SK-N-MC (cell line): ENCODE data around the gene KRT31.

Experiments used
- DNase-seq: peaks from one replicate; pipeline ENCODE4 v3.0.0-alpha.2; 2011; ENCODE audit warnings: low read depth, low spot score
- H3K27ac ChIP-seq: fragments of 200-600 bp; sonication (generic); 2 replicates; pipeline ENCODE4 v1.5.1; 2016; ENCODE audit warnings: mixed run types
- H3K36me3 ChIP-seq: fragments of 200-600 bp; sonication (generic); 2 replicates; pipeline ENCODE4 v1.6.1; 2017; ENCODE audit warnings: antibody characterized with exemption, low read length, mixed read lengths; ENCODE audit not compliant: insufficient read depth
- H3K4me3 ChIP-seq: fragments of 200-600 bp; sonication (generic); 2 replicates; pipeline ENCODE4 v1.5.1; 2016
- H3K9ac ChIP-seq: fragments of 200-600 bp; sonication (generic); 2 replicates; pipeline ENCODE4 v1.8.0; 2017; ENCODE audit warnings: mixed run types, mixed read lengths; ENCODE audit not compliant: insufficient read length
- H3K9me3 ChIP-seq: fragments of 200-600 bp; sonication (generic); 2 replicates; pipeline ENCODE4 v1.6.1; 2017; ENCODE audit warnings: low read depth, mild to moderate bottlenecking, antibody characterized with exemption, low read length, moderate library complexity, mixed read lengths
- EZH2 ChIP-seq: fragments of 200-600 bp; sonication (generic); IDR thresholded peaks from one replicate; pipeline ENCODE4 v1.6.1; 2017; ENCODE audit warnings: antibody characterized with exemption
- FOXP2 ChIP-seq: optimal IDR thresholded peaks from 2 replicates; pipeline ENCODE3; 2011; ENCODE audit warnings: mild to moderate bottlenecking, moderate library complexity; ENCODE audit not compliant: insufficient read depth; ENCODE audit errors: extremely low read length, control extremely low read depth
- POLR2AphosphoS5 ChIP-seq: IDR thresholded peaks from 2 replicates; pipeline ENCODE4 v1.6.1; 2012; ENCODE audit warnings: mild to moderate bottlenecking, low read depth, low read length, borderline replicate concordance

The KRT31 gene

DNA sequence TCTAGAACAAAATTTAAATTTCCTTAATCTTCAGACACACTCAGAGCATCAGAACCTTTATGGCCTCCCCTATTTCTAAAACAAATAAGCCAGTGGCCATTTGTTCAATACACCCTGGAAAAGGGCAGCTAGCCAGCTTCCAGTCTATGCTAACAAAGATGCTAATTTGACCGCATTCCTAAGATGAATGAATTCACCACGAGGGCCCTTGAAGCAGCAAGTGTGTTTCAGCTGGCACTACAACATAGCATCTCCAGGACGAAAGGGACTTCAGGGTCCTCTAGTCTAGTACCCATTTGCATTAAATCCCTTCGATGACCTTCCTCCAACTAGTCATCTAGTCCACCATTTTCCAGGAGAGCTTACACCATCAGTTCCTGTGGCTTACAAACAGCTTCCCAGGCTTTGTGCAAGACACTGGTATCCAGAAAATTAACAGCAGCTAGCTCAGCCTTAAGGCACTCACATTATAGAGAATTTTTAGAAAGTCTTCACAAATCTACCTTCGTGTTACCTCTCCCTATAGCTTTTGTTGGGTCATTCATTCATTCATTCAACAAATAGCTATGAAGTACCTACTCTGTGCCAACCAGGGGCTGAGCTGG, 16.0 kb upstream of the KRT31 start:
- H3K36me3 ChIP-seq: no peaks in the 10 kb centered on the region
- H3K9me3 ChIP-seq: no peaks in the 10 kb centered on the region
- no peak overlapping the region for H3K27ac ChIP-seq
- no peak for DNase-seq
- H3K4me3 ChIP-seq: no peak overlapping the region
- TF ChIP-seq FOXP2: no peak
- no peak for TF ChIP-seq EZH2
- no peak for TF ChIP-seq POLR2AphosphoS5
- no peak overlapping the region for H3K9ac ChIP-seq

DNA sequence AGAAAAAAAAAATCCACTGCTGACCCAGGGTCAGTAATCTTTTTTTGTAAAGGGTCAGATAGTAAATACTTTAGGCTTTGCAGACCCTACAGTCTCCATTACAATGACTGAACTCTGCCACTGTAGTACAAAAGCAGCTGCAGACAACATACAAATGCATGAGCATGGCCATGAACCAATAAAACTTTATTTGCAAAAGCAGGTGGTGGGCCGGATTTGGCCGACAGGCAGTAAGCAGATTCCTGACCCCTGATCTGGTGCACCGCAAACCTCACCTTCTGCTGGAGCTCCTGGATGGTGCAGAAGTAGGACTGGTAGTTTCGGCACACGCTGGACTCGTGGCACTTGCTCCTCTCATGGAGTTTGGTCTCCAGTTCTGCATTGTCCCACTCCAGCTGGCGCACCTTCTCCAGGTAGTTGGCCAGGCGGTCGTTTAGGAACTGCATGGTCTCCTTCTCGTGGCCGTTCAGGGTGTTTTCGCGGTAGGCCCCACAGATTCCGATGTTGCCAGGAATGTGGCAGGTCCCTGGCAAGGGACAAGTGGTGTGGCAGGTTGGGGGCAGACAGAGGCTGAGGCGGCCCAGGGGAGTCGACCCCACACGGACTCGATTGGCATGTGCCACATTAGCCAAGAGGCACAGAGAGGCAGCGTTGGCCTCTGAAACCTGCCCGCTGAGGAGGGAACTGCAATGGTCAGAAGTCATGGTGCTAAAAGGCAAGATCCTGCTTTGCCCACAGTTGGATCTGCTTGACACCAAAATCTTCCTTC, 13.8 kb upstream of the KRT31 start:
- no peak for TF ChIP-seq POLR2AphosphoS5
- no peak for TF ChIP-seq EZH2
- TF ChIP-seq FOXP2: no peak
- no peak overlapping the region for H3K9ac ChIP-seq
- DNase-seq: no peak

DNA sequence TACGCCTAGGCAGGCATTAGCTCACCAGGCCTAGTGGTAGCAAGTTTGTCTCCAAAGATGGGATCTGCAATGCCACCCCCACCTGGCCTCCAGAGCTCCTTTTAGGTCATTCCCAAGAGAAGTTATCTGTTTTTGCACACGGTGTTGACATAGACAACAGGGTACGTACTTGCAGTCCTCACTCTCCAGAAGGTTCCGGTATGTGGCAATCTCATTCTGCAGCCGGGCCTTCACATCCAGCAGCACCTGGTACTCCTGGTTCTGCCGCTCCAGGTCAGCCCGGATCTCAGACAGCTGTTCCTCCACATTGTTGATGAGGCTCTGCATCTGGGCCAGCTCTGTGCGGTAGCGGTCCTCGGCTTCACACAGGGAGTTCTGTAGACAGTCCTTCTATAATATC, 9.8 kb upstream of the KRT31 start:
- TF ChIP-seq FOXP2: no peak
- no peak for TF ChIP-seq POLR2AphosphoS5
- no peaks in the 10 kb centered on the region for H3K36me3 ChIP-seq
- H3K9me3 ChIP-seq: no peaks in the 10 kb centered on the region

More for the DNA sequence above, 13.8 kb upstream of the KRT31 start:
- no peak overlapping the region for H3K27ac ChIP-seq
- H3K36me3 ChIP-seq: no peaks in the 10 kb centered on the region
- H3K9me3 ChIP-seq: no peaks in the 10 kb centered on the region
- no peak overlapping the region for H3K4me3 ChIP-seq

DNA sequence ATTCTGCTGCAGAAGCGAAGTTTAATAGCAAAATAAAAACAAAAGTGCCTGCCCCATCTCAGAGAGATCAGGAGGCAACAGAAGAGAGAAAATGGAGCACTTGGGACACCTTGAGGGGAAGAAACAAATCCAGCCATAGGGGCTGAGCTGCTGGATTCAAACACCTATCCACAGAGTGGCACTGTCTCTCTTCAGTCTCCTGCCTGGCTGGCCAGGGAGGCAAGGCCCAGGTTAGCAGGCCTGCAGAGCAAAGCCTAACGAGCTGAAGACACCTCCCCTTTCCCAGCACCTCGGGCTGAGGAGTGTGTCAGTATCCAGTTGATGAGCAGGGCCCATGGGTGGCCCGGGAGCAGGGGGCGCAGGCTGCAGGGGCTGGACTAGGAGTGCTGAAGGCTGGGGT, 8.8 kb upstream of the KRT31 start:
- TF ChIP-seq FOXP2 (no peak), EZH2 (no peak), POLR2AphosphoS5 (no peak)
- Histone ChIP-seq H3K9me3 (no peaks in the 10 kb centered on the region), H3K9ac (no peak overlapping the region), H3K27ac (no peak overlapping the region), H3K4me3 (no peak overlapping the region), H3K36me3 (no peaks in the 10 kb centered on the region)
- no peak for DNase-seq

More for the DNA sequence above, 9.8 kb upstream of the KRT31 start:
- Histone ChIP-seq H3K9ac (no peak overlapping the region), H3K4me3 (no peak overlapping the region), H3K27ac (no peak overlapping the region)
- DNase-seq: no peak

DNA sequence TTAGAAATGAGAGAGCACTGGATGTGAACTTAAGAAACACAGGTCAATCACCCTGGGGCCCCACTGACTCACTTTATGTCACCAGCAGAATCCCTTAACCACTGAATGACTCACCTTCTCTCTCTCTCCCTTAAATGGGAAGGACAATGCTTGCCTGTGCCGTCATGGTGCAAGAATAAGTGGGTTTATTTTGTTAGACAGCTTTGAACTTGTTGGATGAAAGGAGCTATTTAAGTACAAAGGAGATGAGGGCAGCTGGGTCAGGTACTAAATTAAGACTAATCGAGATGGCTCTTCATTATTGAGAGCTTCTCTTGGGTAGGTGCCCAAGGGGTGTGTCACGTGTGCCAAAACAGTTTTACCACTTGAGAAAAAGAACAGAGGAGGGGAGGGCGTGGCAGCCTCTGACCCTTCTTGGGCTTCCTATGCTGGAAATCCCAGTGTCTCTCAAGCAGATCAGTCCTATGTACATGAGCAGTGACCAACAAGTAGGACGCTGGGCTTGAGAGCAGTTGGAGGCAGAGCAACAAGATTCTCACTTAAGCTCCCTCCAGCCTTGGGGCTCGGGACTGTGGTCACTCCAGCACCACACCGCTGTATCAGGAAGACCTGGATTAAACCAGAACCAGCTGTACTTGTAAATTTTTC, 6.7 kb upstream of the KRT31 start:
- Histone ChIP-seq H3K4me3 (no peak overlapping the region), H3K9ac (no peak overlapping the region), H3K9me3 (no peaks in the 10 kb centered on the region), H3K27ac (no peak overlapping the region), H3K36me3 (no peaks in the 10 kb centered on the region)
- no peak for DNase-seq
- TF ChIP-seq FOXP2 (no peak), POLR2AphosphoS5 (no peak), EZH2 (no peak)

DNA sequence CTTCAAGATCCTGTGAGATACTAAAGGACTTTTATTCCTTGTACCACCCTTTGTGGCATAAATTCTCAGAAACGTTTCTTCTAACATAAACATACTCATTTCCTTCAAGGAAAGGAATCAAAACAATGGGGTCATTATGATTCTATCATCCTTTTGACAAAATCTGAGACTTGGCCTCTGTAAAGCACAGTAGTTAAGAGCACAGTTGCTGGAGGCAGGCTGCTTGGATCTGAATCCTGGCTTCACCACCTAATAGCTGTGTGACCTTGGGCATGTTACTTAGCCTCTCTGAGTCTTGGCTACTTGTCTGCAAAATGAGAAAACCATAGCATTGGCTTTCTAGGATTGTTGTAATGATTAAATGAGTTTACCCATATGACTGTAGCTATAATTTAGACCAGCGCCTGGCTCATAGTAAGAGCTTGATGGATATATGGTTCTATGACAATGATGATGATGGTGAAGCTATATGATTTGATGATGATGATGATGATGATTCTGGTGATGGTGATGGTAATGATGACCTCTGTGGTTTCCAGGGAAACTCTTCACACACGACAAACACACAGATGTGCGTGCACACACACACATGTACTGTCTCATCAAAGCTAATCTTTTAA, 6.1 kb upstream of the KRT31 start:
- TF ChIP-seq EZH2 (no peak), POLR2AphosphoS5 (no peak), FOXP2 (no peak)
- Histone ChIP-seq H3K4me3 (no peak overlapping the region), H3K36me3 (no peaks in the 10 kb centered on the region), H3K9me3 (no peaks in the 10 kb centered on the region), H3K9ac (no peak overlapping the region), H3K27ac (no peak overlapping the region)
- no peak for DNase-seq

DNA sequence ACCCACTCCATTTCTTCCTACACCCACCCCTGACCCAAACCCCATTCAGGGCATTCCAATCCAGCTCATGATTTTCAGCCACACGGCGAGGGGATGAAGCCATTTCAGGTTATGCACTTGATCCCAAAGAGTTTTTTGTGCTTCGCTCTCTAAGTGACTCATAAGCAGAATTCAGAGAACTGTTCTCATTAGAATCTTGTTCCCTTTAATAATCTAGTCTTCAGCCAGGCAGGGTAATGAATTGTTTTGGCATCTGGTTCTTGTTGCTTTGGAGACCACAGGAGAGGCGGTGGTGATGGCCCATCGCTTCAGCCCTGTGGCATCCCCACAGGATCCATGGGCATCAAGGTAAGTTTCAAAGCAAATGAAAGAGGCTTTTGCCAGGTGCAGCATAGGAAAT, 4.8 kb upstream of the KRT31 start:
- TF ChIP-seq EZH2: no peak
- no peak for TF ChIP-seq FOXP2
- no peak for TF ChIP-seq POLR2AphosphoS5
- Histone ChIP-seq H3K9ac (no peak overlapping the region), H3K36me3 (no peaks in the 10 kb centered on the region), H3K9me3 (no peaks in the 10 kb centered on the region), H3K27ac (no peak overlapping the region), H3K4me3 (no peak overlapping the region)
- no peak for DNase-seq

DNA sequence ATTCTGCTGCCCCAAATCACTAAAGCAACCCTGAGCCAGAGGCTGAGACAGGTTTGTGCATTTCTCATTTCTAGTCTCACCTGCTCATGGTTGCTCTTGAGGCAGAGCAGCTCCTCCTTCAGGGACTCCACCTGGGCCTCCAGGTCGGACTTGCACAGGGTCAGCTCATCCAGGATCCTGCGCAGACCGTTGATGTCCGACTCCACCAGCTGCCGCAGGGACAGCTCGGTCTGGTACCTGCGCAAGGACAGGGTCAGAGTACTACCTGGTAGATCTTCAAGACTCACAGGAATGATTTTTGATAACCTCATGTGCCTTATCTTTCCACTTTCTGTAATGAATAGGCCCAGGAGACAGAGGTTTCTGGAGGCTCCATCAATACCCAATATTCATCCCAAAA, 1.1 kb downstream of the KRT31 start:
- Histone ChIP-seq H3K4me3 (no peak overlapping the region), H3K27ac (no peak overlapping the region), H3K36me3 (no peaks in the 10 kb centered on the region), H3K9me3 (no peaks in the 10 kb centered on the region), H3K9ac (no peak overlapping the region)
- DNase-seq: no peak
- TF ChIP-seq EZH2: no peak
- TF ChIP-seq FOXP2: no peak
- TF ChIP-seq POLR2AphosphoS5: no peak
